OCI-LY1 (cell line): ENCODE results near the gene PCBD1.
A peak's percentile ranks its signal among the peaks of the same experiment; 100 is the strongest.

Experiments used
- H2AFZ ChIP-seq: fragments of 200-600 bp; sonication (generic), shearing (Covaris generic); 2 replicates; pipeline ENCODE4 v1.6.0; 2014; ENCODE audit warnings: antibody characterized with exemption, mild to moderate bottlenecking, low read length
- H3F3A ChIP-seq: fragments of 200-600 bp; sonication (generic), shearing (Covaris generic); 2 replicates; pipeline ENCODE4 v1.6.0; 2014; ENCODE audit warnings: mild to moderate bottlenecking, antibody characterized with exemption, low read length, moderate library complexity; ENCODE audit not compliant: insufficient read depth
- H3K27ac ChIP-seq: fragments of 200-600 bp; sonication (generic); 2 replicates; pipeline ENCODE4 v1.5.1; 2014; ENCODE audit warnings: low read length, mixed run types, mild to moderate bottlenecking, low read depth; ENCODE audit not compliant: poor library complexity, severe bottlenecking
- H3K27me3 ChIP-seq: fragments of 200-600 bp; sonication (generic); 2 replicates; pipeline ENCODE4 v1.6.0; 2014; ENCODE audit warnings: antibody characterized with exemption, mild to moderate bottlenecking, low read length, moderate library complexity; ENCODE audit not compliant: insufficient read depth
- H3K36me3 ChIP-seq: fragments of 200-600 bp; sonication (generic); 2 replicates; pipeline ENCODE4 v1.6.1; 2014; ENCODE audit warnings: mild to moderate bottlenecking, antibody characterized with exemption, low read length, moderate library complexity, mixed read lengths; ENCODE audit not compliant: insufficient read depth
- H3K4me1 ChIP-seq: fragments of 200-600 bp; sonication (generic); 2 replicates; pipeline ENCODE4 v1.5.1; 2014; ENCODE audit warnings: mild to moderate bottlenecking, low read length, moderate library complexity; ENCODE audit not compliant: insufficient read depth, severe bottlenecking
- H3K4me2 ChIP-seq: fragments of 200-600 bp; sonication (generic), shearing (Covaris generic); 2 replicates; pipeline ENCODE4 v1.6.1; 2014; ENCODE audit warnings: low read length
- H3K4me3 ChIP-seq: fragments of 200-600 bp; sonication (generic); 2 replicates; pipeline ENCODE4 v1.5.1; 2014; ENCODE audit warnings: low read length, low read depth, mild to moderate bottlenecking, mixed read lengths; ENCODE audit not compliant: poor library complexity, severe bottlenecking
- H3K79me2 ChIP-seq: fragments of 200-600 bp; shearing (Covaris generic); 2 replicates; pipeline ENCODE4 v1.6.1; 2016; ENCODE audit warnings: mixed run types, low read length, mixed read lengths; ENCODE audit not compliant: insufficient read depth
- H3K9ac ChIP-seq: fragments of 200-600 bp; sonication (generic), shearing (Covaris generic); 2 replicates; pipeline ENCODE4 v1.6.1; 2014; ENCODE audit warnings: mild to moderate bottlenecking, low read length, mixed read lengths
- H3K9me2 ChIP-seq: fragments of 200-600 bp; sonication (generic), shearing (Covaris generic); 2 replicates; pipeline ENCODE4 v1.6.1; 2014; ENCODE audit warnings: low read depth, mild to moderate bottlenecking, low read length, mixed read lengths
- H3K9me3 ChIP-seq: fragments of 200-600 bp; shearing (Covaris generic); 2 replicates; pipeline ENCODE4 v1.6.1; 2014; ENCODE audit warnings: low read length, mixed read lengths
- H4K20me1 ChIP-seq: fragments of 200-600 bp; sonication (generic), shearing (Covaris generic); 2 replicates; pipeline ENCODE4 v1.6.0; 2016; ENCODE audit warnings: mild to moderate bottlenecking, low read length; ENCODE audit not compliant: insufficient read depth
- EZH2 ChIP-seq: fragments of 200-600 bp; sonication (generic), shearing (Covaris generic); IDR thresholded peaks from 2 replicates; pipeline ENCODE4 v1.8.0; 2017; ENCODE audit warnings: borderline replicate concordance, mixed run types, mild to moderate bottlenecking, antibody characterized with exemption, low read length, moderate library complexity, mixed read lengths
- TF ChIP-seq, protein P1 (sequence below): fragments of 200-600 bp; sonication (generic), shearing (Covaris generic); IDR thresholded peaks from 2 replicates; pipeline ENCODE4 v1.5.1; 2017; ENCODE audit warnings: mild to moderate bottlenecking, antibody characterized with exemption, low read length, moderate library complexity, mixed read lengths

PCBD1 gene

DNA sequence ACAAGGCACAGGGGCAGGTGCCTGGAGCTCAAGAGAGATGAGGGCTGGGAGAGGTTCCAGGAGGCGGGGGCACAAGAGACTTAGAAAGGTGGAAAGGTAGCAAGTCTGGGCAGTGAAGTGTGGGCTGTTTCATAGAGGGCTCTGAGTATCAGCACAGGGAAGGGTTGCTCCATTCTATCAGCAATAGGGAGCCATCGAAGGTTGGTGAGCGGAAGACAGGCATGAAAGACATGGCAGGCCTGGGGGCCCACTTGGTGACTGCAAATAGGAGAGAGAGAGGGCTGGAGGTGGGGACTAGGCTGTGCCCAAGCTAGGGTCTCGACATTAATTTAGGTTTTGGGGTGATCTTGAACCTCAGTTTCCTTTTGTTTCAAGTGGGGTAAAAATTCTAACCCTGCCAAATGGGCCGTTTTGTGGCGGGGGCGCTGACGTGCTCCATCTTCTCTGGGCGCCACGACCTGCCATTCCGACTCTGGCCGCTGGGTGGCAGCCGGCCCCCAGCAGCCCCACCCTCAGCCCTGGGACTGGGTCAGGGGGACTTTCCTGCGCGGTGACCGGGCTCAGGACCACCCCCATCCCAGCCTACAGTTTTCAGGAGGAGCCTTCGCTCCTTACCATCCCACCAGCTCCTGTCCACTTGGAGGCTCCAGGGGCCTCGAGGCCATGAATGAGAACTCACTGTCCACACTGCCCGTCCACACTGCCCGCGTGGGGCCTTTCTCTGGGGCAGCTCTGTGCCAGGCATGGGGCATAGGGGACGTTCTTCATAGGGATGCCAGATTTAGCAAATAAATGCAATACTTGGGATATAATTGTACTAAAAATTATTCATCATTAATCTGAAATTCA lies 37.2 kb upstream of the PCBD1 start:
- no peak for TF ChIP-seq EZH2
- TF ChIP-seq, protein P1, sequence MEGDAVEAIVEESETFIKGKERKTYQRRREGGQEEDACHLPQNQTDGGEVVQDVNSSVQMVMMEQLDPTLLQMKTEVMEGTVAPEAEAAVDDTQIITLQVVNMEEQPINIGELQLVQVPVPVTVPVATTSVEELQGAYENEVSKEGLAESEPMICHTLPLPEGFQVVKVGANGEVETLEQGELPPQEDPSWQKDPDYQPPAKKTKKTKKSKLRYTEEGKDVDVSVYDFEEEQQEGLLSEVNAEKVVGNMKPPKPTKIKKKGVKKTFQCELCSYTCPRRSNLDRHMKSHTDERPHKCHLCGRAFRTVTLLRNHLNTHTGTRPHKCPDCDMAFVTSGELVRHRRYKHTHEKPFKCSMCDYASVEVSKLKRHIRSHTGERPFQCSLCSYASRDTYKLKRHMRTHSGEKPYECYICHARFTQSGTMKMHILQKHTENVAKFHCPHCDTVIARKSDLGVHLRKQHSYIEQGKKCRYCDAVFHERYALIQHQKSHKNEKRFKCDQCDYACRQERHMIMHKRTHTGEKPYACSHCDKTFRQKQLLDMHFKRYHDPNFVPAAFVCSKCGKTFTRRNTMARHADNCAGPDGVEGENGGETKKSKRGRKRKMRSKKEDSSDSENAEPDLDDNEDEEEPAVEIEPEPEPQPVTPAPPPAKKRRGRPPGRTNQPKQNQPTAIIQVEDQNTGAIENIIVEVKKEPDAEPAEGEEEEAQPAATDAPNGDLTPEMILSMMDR = peak; percentile 94
- Histone ChIP-seq H3K27ac (no peak overlapping the region), H2AFZ (no peak overlapping the region), H3K4me1 (no peaks in the 10 kb centered on the region), H3K9me2 (no peaks in the 10 kb centered on the region), H3K27me3 (0 out of 2 replicates have a peak, but pooled peaks cover 3% of the 10 kb centered on the region), H3K79me2 (no peaks in the 10 kb centered on the region), H3K9me3 (no peaks in the 10 kb centered on the region), H3K9ac (no peak overlapping the region), H3K4me3 (no peak overlapping the region), H4K20me1 (no peaks in the 10 kb centered on the region), H3K4me2 (no peak overlapping the region), H3K36me3 (no peaks in the 10 kb centered on the region), H3F3A (no peaks in the 10 kb centered on the region)

DNA sequence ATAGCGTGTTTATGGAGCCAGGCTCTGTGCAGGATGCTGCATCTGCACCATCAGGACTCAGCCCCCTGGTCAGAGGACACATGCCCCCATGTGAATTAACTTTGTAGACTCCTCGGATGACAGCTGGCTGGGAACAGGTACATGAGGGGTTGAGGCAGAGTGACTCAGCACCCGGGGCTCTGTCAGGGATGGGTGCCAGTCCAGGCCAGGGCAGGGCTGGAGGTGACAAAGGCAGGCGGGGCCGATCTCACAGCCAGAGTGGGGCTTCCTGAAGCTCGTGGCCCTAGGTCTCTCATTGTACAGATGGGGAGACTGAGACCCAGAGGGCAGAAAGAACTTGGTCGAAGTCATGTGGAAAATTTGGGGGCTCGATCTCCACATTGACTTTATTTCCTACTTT lies 35.3 kb upstream of the PCBD1 start:
- Histone ChIP-seq H3K9me3 (no peaks in the 10 kb centered on the region), H3K79me2 (no peaks in the 10 kb centered on the region), H3F3A (no peaks in the 10 kb centered on the region), H4K20me1 (no peaks in the 10 kb centered on the region), H3K27me3 (0 out of 2 replicates have a peak, but pooled peaks cover 4% of the 10 kb centered on the region), H3K4me1 (no peaks in the 10 kb centered on the region), H2AFZ (no peak overlapping the region), H3K4me2 (no peak overlapping the region), H3K4me3 (no peak overlapping the region), H3K9me2 (no peaks in the 10 kb centered on the region), H3K27ac (no peak overlapping the region), H3K36me3 (no peaks in the 10 kb centered on the region), H3K9ac (no peak overlapping the region)
- no peak for TF ChIP-seq EZH2
- TF ChIP-seq, protein P1 = no peak

DNA sequence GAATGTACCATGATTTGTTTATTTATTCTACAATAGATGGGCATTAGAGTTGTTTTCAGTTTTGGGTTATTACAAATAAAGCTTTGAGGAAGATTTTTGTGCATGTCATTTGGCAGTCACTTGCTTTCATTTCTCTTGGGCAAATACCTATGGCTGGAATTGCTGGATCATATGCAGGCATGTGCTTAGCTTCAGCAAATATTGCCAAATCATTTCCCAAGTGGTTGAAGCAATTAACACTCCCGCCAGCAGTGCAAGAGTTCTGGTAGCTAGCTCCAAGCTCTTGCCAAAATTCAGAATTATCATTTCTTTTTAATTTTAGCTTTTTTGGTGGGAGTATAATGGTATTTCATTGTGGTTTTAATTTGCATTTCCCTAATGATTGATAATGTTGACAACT lies 32.9 kb upstream of the PCBD1 start:
- Histone ChIP-seq H3K27ac (no peak overlapping the region), H2AFZ (no peak overlapping the region), H4K20me1 (no peaks in the 10 kb centered on the region), H3K9ac (no peak overlapping the region), H3K36me3 (no peaks in the 10 kb centered on the region), H3K4me2 (no peak overlapping the region), H3K4me1 (no peaks in the 10 kb centered on the region), H3K9me3 (no peaks in the 10 kb centered on the region), H3K9me2 (no peaks in the 10 kb centered on the region), H3K27me3 (0 out of 2 replicates have a peak, but pooled peaks cover 4% of the 10 kb centered on the region), H3K79me2 (no peaks in the 10 kb centered on the region), H3F3A (no peaks in the 10 kb centered on the region), H3K4me3 (no peak overlapping the region)
- TF ChIP-seq, protein P1 = no peak
- no peak for TF ChIP-seq EZH2
